ENCODE measurements around the gene UBTD2. TPM values are rescaled to one million over a fixed set of nuclear protein-coding genes. Genes with fewer than 3 reads are reported as not detected.

Gene UBTD2
- total RNA-seq, 2 donors from 2014 or later = 30.4 to 30.5 TPM

DNA sequence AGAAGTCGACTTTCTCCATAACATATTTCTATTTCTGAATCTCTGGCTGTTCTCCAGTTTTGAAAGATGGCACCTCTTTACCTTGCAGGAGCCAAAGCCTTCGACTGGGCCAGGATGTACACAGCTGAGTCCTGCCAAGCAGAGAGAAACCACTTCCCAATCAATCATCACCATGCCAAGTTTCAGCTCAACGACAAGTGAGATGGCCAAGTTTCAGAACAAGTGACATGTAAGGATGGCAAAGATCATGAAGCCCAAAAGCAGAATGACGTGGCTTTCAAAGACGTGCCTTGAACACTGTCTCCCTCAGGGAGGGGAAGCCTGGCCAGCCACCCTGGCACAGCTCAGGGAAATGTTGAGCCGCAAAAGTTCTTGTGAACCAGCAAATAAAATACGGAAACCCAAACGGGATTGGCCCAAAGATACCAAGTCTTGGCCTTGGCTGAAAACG lies 113.3 kb downstream of the UBTD2 start:
- H3K4me1 Mint-ChIP-seq = peaks cover 14% of the 10 kb centered on the region
- 86 to 90% methylated on average over 7 to 9 of the region's 9 CpGs for WGBS, 2 experiments (ENCODE audit: insufficient coverage in 1 of 2, insufficient read length in 1 of 2)
- no peak overlapping the region for H3K27ac Mint-ChIP-seq
- H3K27me3 ChIP-seq (ENCODE audit: control insufficient read depth, insufficient read depth, low read length, poor library complexity, severe bottlenecking) = no peaks in the 10 kb centered on the region
- no peak overlapping the region for H3K4me3 Mint-ChIP-seq
- no peaks in the 10 kb centered on the region for H3K36me3 Mint-ChIP-seq (ENCODE audit: low read depth)
- no peak overlapping the region for H3K4me3 ChIP-seq (ENCODE audit: low read length)
- no peaks in the 10 kb centered on the region for H3K9me3 Mint-ChIP-seq
- H3K36me3 ChIP-seq (ENCODE audit: control insufficient read depth, insufficient read depth, low read length) = no peaks in the 10 kb centered on the region
- no peaks in the 10 kb centered on the region for H3K27me3 Mint-ChIP-seq (ENCODE audit: insufficient read depth)
- no peak overlapping the region for H3K27ac ChIP-seq (ENCODE audit: low read depth, low read length)
- no peak overlapping the region for H3K9ac ChIP-seq (ENCODE audit: extremely low read depth, low read length, poor library complexity, severe bottlenecking)
- H3K9me3 ChIP-seq (ENCODE audit: control insufficient read depth, low read length) = no peaks in the 10 kb centered on the region
- no peaks in the 10 kb centered on the region for H3K4me1 ChIP-seq (ENCODE audit: control insufficient read depth, insufficient read depth, low read length)
- DNase-seq = no peak
- TF ChIP-seq, protein P1, sequence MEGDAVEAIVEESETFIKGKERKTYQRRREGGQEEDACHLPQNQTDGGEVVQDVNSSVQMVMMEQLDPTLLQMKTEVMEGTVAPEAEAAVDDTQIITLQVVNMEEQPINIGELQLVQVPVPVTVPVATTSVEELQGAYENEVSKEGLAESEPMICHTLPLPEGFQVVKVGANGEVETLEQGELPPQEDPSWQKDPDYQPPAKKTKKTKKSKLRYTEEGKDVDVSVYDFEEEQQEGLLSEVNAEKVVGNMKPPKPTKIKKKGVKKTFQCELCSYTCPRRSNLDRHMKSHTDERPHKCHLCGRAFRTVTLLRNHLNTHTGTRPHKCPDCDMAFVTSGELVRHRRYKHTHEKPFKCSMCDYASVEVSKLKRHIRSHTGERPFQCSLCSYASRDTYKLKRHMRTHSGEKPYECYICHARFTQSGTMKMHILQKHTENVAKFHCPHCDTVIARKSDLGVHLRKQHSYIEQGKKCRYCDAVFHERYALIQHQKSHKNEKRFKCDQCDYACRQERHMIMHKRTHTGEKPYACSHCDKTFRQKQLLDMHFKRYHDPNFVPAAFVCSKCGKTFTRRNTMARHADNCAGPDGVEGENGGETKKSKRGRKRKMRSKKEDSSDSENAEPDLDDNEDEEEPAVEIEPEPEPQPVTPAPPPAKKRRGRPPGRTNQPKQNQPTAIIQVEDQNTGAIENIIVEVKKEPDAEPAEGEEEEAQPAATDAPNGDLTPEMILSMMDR (conservative IDR thresholded peaks at IDR 0.05) = no peak

DNA sequence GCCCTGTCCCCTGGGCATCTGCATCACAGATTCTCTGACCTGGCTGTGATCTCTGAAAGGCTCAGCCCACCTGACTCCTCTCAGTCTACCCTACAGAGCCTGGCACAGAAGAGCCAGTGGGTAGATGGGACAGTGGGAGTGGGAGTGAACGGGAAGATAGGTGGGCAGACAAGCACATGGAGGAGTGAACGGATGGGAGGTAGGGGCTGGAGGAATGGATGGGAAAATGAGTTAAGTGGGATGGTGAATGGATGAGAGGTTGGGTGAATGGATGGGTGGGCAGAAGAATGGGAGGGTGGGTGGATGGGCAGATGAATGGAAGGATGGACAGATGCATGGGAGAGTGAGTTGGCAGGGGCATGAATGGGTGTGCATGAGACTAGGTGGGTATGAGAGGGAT lies 114.3 kb downstream of the UBTD2 start:
- Mint-ChIP-seq H3K9me3 (no peaks in the 10 kb centered on the region), H3K4me1 (peaks cover 8% of the 10 kb centered on the region), H3K27ac (no peak overlapping the region), H3K36me3 (ENCODE audit: low read depth) (no peaks in the 10 kb centered on the region), H3K4me3 (no peak overlapping the region), H3K27me3 (ENCODE audit: insufficient read depth) (no peaks in the 10 kb centered on the region)
- Histone ChIP-seq H3K4me3 (ENCODE audit: low read length) (no peak overlapping the region), H3K4me1 (ENCODE audit: control insufficient read depth, insufficient read depth, low read length) (no peaks in the 10 kb centered on the region), H3K9me3 (ENCODE audit: control insufficient read depth, low read length) (no peaks in the 10 kb centered on the region), H3K36me3 (ENCODE audit: control insufficient read depth, insufficient read depth, low read length) (no peaks in the 10 kb centered on the region), H3K27me3 (ENCODE audit: control insufficient read depth, insufficient read depth, low read length, poor library complexity, severe bottlenecking) (no peaks in the 10 kb centered on the region), H3K27ac (ENCODE audit: low read depth, low read length) (no peak overlapping the region), H3K9ac (ENCODE audit: extremely low read depth, low read length, poor library complexity, severe bottlenecking) (no peak overlapping the region)
- 59 to 73% methylated on average over 2 of the region's 2 CpGs for WGBS, 2 experiments (ENCODE audit: insufficient coverage in 1 of 2, insufficient read length in 1 of 2)
- DNase-seq = no peak
- TF ChIP-seq, protein P1 (conservative IDR thresholded peaks at IDR 0.05) = no peak

DNA sequence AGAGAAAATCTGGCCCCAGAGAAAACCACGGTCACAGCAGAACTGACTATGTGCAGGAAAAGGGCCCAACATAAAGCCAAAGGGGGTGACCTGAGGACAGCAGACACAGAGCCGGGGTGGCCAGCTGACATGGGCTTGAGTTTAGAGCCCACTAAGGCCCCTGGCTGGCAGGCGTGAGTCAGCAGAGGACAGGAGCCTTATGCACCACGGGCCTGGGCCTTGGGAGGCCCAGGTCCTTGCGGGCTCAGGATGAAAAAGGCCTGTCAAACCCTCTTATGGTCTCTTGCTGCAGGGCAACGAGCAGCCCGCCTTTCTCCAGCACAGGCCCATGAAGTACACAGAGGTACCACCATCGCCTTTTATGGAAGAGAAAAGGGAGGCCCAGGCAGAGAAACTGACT lies 115.3 kb downstream of the UBTD2 start:
- 86 to 92% methylated on average over 6 to 8 of the region's 8 CpGs for WGBS, 2 experiments (ENCODE audit: insufficient coverage in 1 of 2, insufficient read length in 1 of 2)
- H3K9ac ChIP-seq (ENCODE audit: extremely low read depth, low read length, poor library complexity, severe bottlenecking) = no peak overlapping the region
- no peak overlapping the region for H3K4me3 ChIP-seq (ENCODE audit: low read length)
- H3K4me1 ChIP-seq (ENCODE audit: control insufficient read depth, insufficient read depth, low read length) = no peaks in the 10 kb centered on the region
- Mint-ChIP-seq H3K4me3 (no peak overlapping the region), H3K9me3 (no peaks in the 10 kb centered on the region), H3K36me3 (ENCODE audit: low read depth) (no peaks in the 10 kb centered on the region), H3K4me1 (peaks cover under 1% of the 10 kb centered on the region), H3K27me3 (ENCODE audit: insufficient read depth) (no peaks in the 10 kb centered on the region), H3K27ac (no peak overlapping the region)
- no peaks in the 10 kb centered on the region for H3K27me3 ChIP-seq (ENCODE audit: control insufficient read depth, insufficient read depth, low read length, poor library complexity, severe bottlenecking)
- no peaks in the 10 kb centered on the region for H3K9me3 ChIP-seq (ENCODE audit: control insufficient read depth, low read length)
- TF ChIP-seq, protein P1 (conservative IDR thresholded peaks at IDR 0.05) = no peak
- DNase-seq = no peak
- no peak overlapping the region for H3K27ac ChIP-seq (ENCODE audit: low read depth, low read length)
- H3K36me3 ChIP-seq (ENCODE audit: control insufficient read depth, insufficient read depth, low read length) = no peaks in the 10 kb centered on the region

Data from endodermal cell (in vitro differentiated cells).